Fibroblast of lung (primary cell): Measurements from ENCODE around the gene STIL. TPM values are rescaled to one million over a fixed set of nuclear protein-coding genes. Genes with fewer than 3 reads are reported as not detected.

Source experiments
- DNase-seq, 2 donors: peaks; one replicate each; pipeline versions ENCODE4 v3.0.0 to v3.0.0-alpha.2; 2010; ENCODE audit warnings: low read depth in 2 of 2
- H2AFZ ChIP-seq: 2 replicates; pipeline ENCODE4 v1.5.1; 2012; ENCODE audit warnings: low read length, control low read depth, inconsistent platforms
- H3K27ac ChIP-seq: 2 replicates; pipeline ENCODE4 v1.5.1; 2011; ENCODE audit warnings: low read length, control low read depth; ENCODE audit not compliant: insufficient read depth
- H3K27me3 ChIP-seq: 2 replicates; pipeline ENCODE4 v1.5.1; 2011; ENCODE audit warnings: mild to moderate bottlenecking, low read length; ENCODE audit not compliant: control insufficient read depth, insufficient read depth
- H3K36me3 ChIP-seq: 2 replicates; pipeline ENCODE4 v1.5.1; 2011; ENCODE audit warnings: low read length; ENCODE audit not compliant: control insufficient read depth, insufficient read depth
- H3K4me1 ChIP-seq: 2 replicates; pipeline ENCODE4 v1.5.1; 2011; ENCODE audit warnings: low read length; ENCODE audit not compliant: control insufficient read depth, insufficient read depth; ENCODE audit errors: extremely low read depth
- H3K4me2 ChIP-seq: 2 replicates; pipeline ENCODE4 v1.5.1; 2011; ENCODE audit warnings: low read length, control low read depth; ENCODE audit not compliant: insufficient read depth; ENCODE audit errors: extremely low read depth
- H3K4me3 ChIP-seq, 4 experiments: fragments of 200-600 bp in 1 of 4; sonication (generic) in 1 of 4; replicated peaks in 1 of 4; 2 replicates each; pipeline ENCODE4 v1.5.1; 2011 to 2016; ENCODE audit warnings: low read length in 4 of 4, low read depth in 3 of 4, mild to moderate bottlenecking in 3 of 4, control low read depth in 2 of 4, inconsistent platforms in 1 of 4, mixed read lengths in 1 of 4; ENCODE audit not compliant: insufficient read depth in 1 of 4; ENCODE audit errors: control extremely low read depth in 1 of 4
- H3K79me2 ChIP-seq: 2 replicates; pipeline ENCODE4 v1.5.1; 2012; ENCODE audit warnings: mild to moderate bottlenecking, low read length, inconsistent platforms; ENCODE audit not compliant: control insufficient read depth, insufficient read depth
- H3K9ac ChIP-seq: 2 replicates; pipeline ENCODE4 v1.5.1; 2011; ENCODE audit warnings: mild to moderate bottlenecking, low read length, control low read depth; ENCODE audit not compliant: insufficient read depth
- H3K9me3 ChIP-seq: 2 replicates; pipeline ENCODE4 v1.5.1; 2012; ENCODE audit warnings: low read depth, low read length; ENCODE audit not compliant: control insufficient read depth, insufficient read depth
- H4K20me1 ChIP-seq: 2 replicates; pipeline ENCODE4 v1.5.1; 2011; ENCODE audit warnings: low read length; ENCODE audit not compliant: control insufficient read depth, insufficient read depth; ENCODE audit errors: extremely low read depth
- EZH2 ChIP-seq: IDR thresholded peaks from 2 replicates; pipeline ENCODE4 v1.5.1; 2012; ENCODE audit warnings: low read length, control low read depth, mild to moderate bottlenecking; ENCODE audit errors: missing control alignments
- polyA plus RNA-seq, 2 donors: library from polyadenylated mRNA; depleted of rRNA in 1 of 2; stranded (reverse) in 1 of 2; unstranded in 1 of 2; fragments of >200 nt; gene quantifications; 2 replicates each; pipeline ENCODE4 v1.2.1, GENCODE V29; 2011 to 2012; ENCODE audit warnings: missing spikeins in 1 of 2
- total RNA-seq: library from RNA; depleted of rRNA; stranded (reverse); fragments of >200 nt; gene quantifications from 2 replicates; pipeline ENCODE4 v1.2.1, GENCODE V29; 2014
- TF ChIP-seq, protein P1 (sequence below), 2 donors: IDR thresholded peaks in 1 of 2; conservative IDR thresholded peaks in 1 of 2; 1 replicate in 1 of 2; 2 replicates in 1 of 2; pipeline ENCODE4 v1.5.1; 2011 to 2012; ENCODE audit warnings: low read length in 2 of 2, control low read depth in 1 of 2, inconsistent platforms in 1 of 2, low read depth in 1 of 2, mild to moderate bottlenecking in 1 of 2

The STIL gene
- total and polyA plus RNA-seq, 2 donors (not counting 1 experiment from before 2014, with no cell fraction given), result 5.8 to 6.2 TPM

- Histone ChIP-seq H3K79me2 (no peaks in the 10 kb centered on the region), H3K4me1 (no peaks in the 10 kb centered on the region), H4K20me1 (no peaks in the 10 kb centered on the region), H3K4me3 (no peak overlapping the region), H3K27me3 (no peaks in the 10 kb centered on the region), H3K4me2 (no peak overlapping the region), H3K36me3 (no peaks in the 10 kb centered on the region), H3K27ac (no peak overlapping the region), H3K9ac (no peak overlapping the region), H2AFZ (no peak overlapping the region), H3K9me3 (no peaks in the 10 kb centered on the region)
- TF ChIP-seq, protein P1, sequence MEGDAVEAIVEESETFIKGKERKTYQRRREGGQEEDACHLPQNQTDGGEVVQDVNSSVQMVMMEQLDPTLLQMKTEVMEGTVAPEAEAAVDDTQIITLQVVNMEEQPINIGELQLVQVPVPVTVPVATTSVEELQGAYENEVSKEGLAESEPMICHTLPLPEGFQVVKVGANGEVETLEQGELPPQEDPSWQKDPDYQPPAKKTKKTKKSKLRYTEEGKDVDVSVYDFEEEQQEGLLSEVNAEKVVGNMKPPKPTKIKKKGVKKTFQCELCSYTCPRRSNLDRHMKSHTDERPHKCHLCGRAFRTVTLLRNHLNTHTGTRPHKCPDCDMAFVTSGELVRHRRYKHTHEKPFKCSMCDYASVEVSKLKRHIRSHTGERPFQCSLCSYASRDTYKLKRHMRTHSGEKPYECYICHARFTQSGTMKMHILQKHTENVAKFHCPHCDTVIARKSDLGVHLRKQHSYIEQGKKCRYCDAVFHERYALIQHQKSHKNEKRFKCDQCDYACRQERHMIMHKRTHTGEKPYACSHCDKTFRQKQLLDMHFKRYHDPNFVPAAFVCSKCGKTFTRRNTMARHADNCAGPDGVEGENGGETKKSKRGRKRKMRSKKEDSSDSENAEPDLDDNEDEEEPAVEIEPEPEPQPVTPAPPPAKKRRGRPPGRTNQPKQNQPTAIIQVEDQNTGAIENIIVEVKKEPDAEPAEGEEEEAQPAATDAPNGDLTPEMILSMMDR (conservative IDR thresholded peaks at IDR 0.05 in 1 of 2, IDR thresholded peaks at IDR 0.05 in 1 of 2; ENCODE audit: low read depth in 1 of 2, low read length in 2 of 2), result no peak
- no peak for TF ChIP-seq EZH2
- no peak for DNase-seq
Measured at GRCh38 chr1:47252369-47252768, 61.6 kb downstream of the STIL start.

DNA sequence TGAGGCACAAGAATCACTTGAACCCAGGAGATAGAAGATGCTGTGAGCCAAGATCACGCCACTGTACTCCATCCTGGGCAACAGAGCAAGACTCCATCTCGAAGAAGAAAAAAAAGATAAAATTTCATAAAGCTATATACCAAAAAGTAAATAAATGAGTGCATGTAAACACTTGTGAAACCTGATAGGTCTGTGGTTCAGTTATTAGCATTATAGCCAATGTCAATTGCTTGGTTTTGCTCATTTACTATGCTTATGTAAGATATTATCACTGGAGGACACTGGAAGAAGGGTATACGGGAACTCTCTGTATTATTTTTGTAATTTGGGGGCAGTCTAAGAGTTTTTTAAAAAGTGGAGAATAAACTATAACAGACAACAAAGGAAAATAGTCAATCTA, 64.2 kb downstream of the STIL start:
- H3K4me1 ChIP-seq, result no peaks in the 10 kb centered on the region
- no peaks in the 10 kb centered on the region for H3K9me3 ChIP-seq
- no peaks in the 10 kb centered on the region for H3K79me2 ChIP-seq
- H3K36me3 ChIP-seq, result no peaks in the 10 kb centered on the region
- no peak overlapping the region for H3K9ac ChIP-seq
- no peak overlapping the region for H3K4me2 ChIP-seq
- no peaks in the 10 kb centered on the region for H3K27me3 ChIP-seq
- H2AFZ ChIP-seq, result no peak overlapping the region
- H3K27ac ChIP-seq, result no peak overlapping the region
- no peak for DNase-seq
- TF ChIP-seq EZH2, result no peak
- TF ChIP-seq, protein P1 (conservative IDR thresholded peaks at IDR 0.05 in 1 of 2, IDR thresholded peaks at IDR 0.05 in 1 of 2; ENCODE audit: low read depth in 1 of 2, low read length in 2 of 2), result no peak
- no peaks in the 10 kb centered on the region for H4K20me1 ChIP-seq
- H3K4me3 ChIP-seq, result no peak overlapping the region

DNA sequence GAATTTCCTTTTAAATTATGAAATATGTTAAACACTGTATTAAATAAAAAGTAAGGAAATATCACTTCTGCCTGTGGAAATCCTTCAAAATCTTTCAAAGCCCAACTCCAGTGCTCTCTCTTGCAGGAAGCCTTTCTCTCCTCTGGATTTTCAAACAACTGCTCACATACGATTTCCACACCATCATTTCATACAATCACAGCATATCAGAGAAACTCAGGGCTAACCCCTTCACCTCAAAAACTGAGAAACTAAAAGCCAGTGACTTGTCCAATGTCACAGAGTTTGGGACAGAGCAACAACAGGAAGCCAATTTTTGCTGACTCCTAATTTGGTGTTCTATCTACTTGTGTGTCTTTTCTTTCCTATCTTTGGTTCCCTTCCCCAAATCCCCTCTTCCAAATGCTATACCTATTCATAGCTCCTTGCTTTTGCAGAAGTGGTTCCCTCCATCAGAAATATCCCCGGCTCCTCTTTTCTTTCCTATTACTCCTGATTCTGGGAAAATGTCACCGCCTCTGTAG, 69.5 kb downstream of the STIL start:
- no peaks in the 10 kb centered on the region for H4K20me1 ChIP-seq
- no peak overlapping the region for H3K4me2 ChIP-seq
- H3K27me3 ChIP-seq, result no peaks in the 10 kb centered on the region
- no peaks in the 10 kb centered on the region for H3K36me3 ChIP-seq
- TF ChIP-seq EZH2, result no peak
- TF ChIP-seq, protein P1 (conservative IDR thresholded peaks at IDR 0.05 in 1 of 2, IDR thresholded peaks at IDR 0.05 in 1 of 2; ENCODE audit: low read depth in 1 of 2, low read length in 2 of 2), result no peak
- no peak overlapping the region for H3K4me3 ChIP-seq
- no peaks in the 10 kb centered on the region for H3K79me2 ChIP-seq
- H3K27ac ChIP-seq, result no peak overlapping the region
- no peak for DNase-seq
- no peaks in the 10 kb centered on the region for H3K4me1 ChIP-seq
- H3K9me3 ChIP-seq, result no peaks in the 10 kb centered on the region
- H3K9ac ChIP-seq, result no peak overlapping the region
- H2AFZ ChIP-seq, result no peak overlapping the region
